ENCODE data around the gene CACNA1A.
"Not testable (repeated sequence)": the region's sequence is repeated elsewhere in the genome, so short reads cannot be mapped to it uniquely, and the experiment has no call there.

CACNA1A gene

GRCh38 chr19:13181747-13182388, 324.4 kb downstream of the CACNA1A start:
- TF ChIP-seq, protein P1, sequence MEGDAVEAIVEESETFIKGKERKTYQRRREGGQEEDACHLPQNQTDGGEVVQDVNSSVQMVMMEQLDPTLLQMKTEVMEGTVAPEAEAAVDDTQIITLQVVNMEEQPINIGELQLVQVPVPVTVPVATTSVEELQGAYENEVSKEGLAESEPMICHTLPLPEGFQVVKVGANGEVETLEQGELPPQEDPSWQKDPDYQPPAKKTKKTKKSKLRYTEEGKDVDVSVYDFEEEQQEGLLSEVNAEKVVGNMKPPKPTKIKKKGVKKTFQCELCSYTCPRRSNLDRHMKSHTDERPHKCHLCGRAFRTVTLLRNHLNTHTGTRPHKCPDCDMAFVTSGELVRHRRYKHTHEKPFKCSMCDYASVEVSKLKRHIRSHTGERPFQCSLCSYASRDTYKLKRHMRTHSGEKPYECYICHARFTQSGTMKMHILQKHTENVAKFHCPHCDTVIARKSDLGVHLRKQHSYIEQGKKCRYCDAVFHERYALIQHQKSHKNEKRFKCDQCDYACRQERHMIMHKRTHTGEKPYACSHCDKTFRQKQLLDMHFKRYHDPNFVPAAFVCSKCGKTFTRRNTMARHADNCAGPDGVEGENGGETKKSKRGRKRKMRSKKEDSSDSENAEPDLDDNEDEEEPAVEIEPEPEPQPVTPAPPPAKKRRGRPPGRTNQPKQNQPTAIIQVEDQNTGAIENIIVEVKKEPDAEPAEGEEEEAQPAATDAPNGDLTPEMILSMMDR (IDR thresholded peaks at IDR 0.05; ENCODE audit: low read depth, low read length, missing control alignments) = no peak
- H3K27ac ChIP-seq = no peak overlapping the region
- no peaks in the 10 kb centered on the region for H3K36me3 ChIP-seq (replicated peaks)
- peak; percentile 25 for DNase-seq
- no peaks in the 10 kb centered on the region for H3K27me3 ChIP-seq (replicated peaks)
- in situ Hi-C loops (cut with HindIII; ENCODE audit: low pct_ligation_motif_present, low sequenced_read_pairs) = no loop called here
- H3K4me3 ChIP-seq (ENCODE audit: low read depth, low read length) = no peak overlapping the region

- H3K27ac ChIP-seq; H3K27me3 ChIP-seq (replicated peaks); DNase-seq; in situ Hi-C loops (cut with HindIII; ENCODE audit: low pct_ligation_motif_present, low sequenced_read_pairs); H3K4me3 ChIP-seq (ENCODE audit: low read depth, low read length); H3K36me3 ChIP-seq (replicated peaks): not testable (repeated sequence)
Measured at GRCh38 chr19:13178291-13178690, 328.0 kb downstream of the CACNA1A start.

DNA sequence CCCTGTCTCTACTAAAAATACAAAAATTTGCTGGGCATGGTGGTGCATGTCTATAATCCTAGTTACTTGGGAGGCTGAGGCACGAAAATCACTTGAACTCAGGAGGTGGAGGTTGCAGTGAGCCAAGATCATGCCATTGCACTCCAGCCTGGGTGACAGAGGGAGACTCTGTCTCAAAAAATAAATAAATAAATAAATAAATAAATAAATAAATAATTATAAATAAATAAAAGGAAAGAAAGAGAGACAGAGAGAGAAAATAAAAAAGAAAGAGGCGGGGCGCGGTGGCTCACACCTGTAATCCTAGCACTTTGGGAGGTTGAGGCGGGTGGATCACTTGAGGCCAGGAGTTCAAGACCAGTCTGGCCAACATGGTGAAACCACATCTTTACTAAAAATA, 328.7 kb downstream of the CACNA1A start:
- H3K36me3 ChIP-seq (replicated peaks); in situ Hi-C loops (cut with HindIII; ENCODE audit: low pct_ligation_motif_present, low sequenced_read_pairs); H3K27ac ChIP-seq; H3K27me3 ChIP-seq (replicated peaks); H3K4me3 ChIP-seq (ENCODE audit: low read depth, low read length); DNase-seq: not testable (repeated sequence)

- TF ChIP-seq, protein P1 (IDR thresholded peaks at IDR 0.05; ENCODE audit: low read depth, low read length, missing control alignments) = no peak
- Histone ChIP-seq H3K36me3 (replicated peaks) (no peaks in the 10 kb centered on the region), H3K4me3 (ENCODE audit: low read depth, low read length) (no peak overlapping the region), H3K27ac (no peak overlapping the region), H3K27me3 (replicated peaks) (no peaks in the 10 kb centered on the region)
- in situ Hi-C loops (cut with HindIII; ENCODE audit: low pct_ligation_motif_present, low sequenced_read_pairs) = no loop called here
- no peak for DNase-seq
Measured at GRCh38 chr19:13176345-13176744, 329.9 kb downstream of the CACNA1A start.

GRCh38 chr19:13173139-13173737, 333.0 kb downstream of the CACNA1A start:
- H3K27ac ChIP-seq = no peak overlapping the region
- H3K27me3 ChIP-seq (replicated peaks) = no peaks in the 10 kb centered on the region
- DNase-seq = no peak
- TF ChIP-seq, protein P1 (IDR thresholded peaks at IDR 0.05; ENCODE audit: low read depth, low read length, missing control alignments) = no peak
- in situ Hi-C loops (cut with HindIII; ENCODE audit: low pct_ligation_motif_present, low sequenced_read_pairs) = no loop called here
- H3K36me3 ChIP-seq (replicated peaks) = no peaks in the 10 kb centered on the region
- H3K4me3 ChIP-seq (ENCODE audit: low read depth, low read length) = no peak overlapping the region

- TF ChIP-seq, protein P1 (IDR thresholded peaks at IDR 0.05; ENCODE audit: low read depth, low read length, missing control alignments) = no peak
- peak; percentile 84 for DNase-seq
- H3K36me3 ChIP-seq (replicated peaks) = no peaks in the 10 kb centered on the region
- in situ Hi-C loops (cut with HindIII; ENCODE audit: low pct_ligation_motif_present, low sequenced_read_pairs) = no loop called here
- H3K4me3 ChIP-seq (ENCODE audit: low read depth, low read length) = no peak overlapping the region
- no peaks in the 10 kb centered on the region for H3K27me3 ChIP-seq (replicated peaks)
- peak overlapping the region; percentile 45 for H3K27ac ChIP-seq
Measured at GRCh38 chr19:13172346-13173138, 333.7 kb downstream of the CACNA1A start.

Measured in brain microvascular endothelial cell (primary cell).